Astrocyte of the spinal cord (primary cell): Measurements from ENCODE around the gene GGT6.
A peak's percentile ranks its signal among the peaks of the same experiment; 100 is the strongest.

Experiments used
- DNase-seq: peaks from one replicate; pipeline ENCODE4 v3.0.0; 2011; ENCODE audit warnings: low read depth, low spot score
- H3K4me3 ChIP-seq: 2 replicates; pipeline ENCODE4 v1.5.1; 2011; ENCODE audit warnings: low read depth, mild to moderate bottlenecking, low read length, moderate library complexity
- in situ Hi-C: cut with HindIII; loops from 2 replicates; pipeline ENCODE4 v1.10.0; 2017; ENCODE audit warnings: low sequenced_read_pairs
- TF ChIP-seq, protein P1 (sequence below): IDR thresholded peaks from 2 replicates; pipeline ENCODE4 v1.5.1; 2012; ENCODE audit warnings: low read depth, mild to moderate bottlenecking, low read length, inconsistent platforms

GGT6 gene

DNA sequence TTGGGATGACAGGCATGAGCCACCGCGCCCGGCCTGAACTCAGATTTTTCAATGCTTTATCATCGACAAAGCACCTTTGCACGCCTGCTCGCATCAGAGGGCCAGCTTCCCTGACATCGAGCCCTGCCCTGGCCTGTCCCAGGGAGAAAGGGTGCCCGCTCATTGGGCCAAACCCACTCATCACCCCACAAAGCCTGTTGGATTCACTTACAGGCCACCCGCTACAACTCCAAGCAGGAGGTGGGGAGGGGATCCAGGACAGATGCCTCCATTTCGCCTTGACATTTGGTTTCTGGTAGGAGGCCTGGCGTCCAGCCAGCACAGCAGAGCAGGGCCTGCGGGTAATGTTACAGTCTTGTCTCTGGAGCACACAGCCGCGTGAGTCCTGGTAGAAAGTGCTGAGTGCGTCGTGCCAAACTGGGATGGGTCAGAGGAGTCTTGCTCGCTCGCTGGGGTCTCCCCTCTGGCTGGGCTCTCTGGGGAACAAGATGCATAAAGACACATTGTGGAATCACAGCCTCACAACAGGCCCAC, 43.8 kb upstream of the GGT6 start:
- in situ Hi-C loops: no loop called here
- no peak overlapping the region for H3K4me3 ChIP-seq
- TF ChIP-seq, protein P1, sequence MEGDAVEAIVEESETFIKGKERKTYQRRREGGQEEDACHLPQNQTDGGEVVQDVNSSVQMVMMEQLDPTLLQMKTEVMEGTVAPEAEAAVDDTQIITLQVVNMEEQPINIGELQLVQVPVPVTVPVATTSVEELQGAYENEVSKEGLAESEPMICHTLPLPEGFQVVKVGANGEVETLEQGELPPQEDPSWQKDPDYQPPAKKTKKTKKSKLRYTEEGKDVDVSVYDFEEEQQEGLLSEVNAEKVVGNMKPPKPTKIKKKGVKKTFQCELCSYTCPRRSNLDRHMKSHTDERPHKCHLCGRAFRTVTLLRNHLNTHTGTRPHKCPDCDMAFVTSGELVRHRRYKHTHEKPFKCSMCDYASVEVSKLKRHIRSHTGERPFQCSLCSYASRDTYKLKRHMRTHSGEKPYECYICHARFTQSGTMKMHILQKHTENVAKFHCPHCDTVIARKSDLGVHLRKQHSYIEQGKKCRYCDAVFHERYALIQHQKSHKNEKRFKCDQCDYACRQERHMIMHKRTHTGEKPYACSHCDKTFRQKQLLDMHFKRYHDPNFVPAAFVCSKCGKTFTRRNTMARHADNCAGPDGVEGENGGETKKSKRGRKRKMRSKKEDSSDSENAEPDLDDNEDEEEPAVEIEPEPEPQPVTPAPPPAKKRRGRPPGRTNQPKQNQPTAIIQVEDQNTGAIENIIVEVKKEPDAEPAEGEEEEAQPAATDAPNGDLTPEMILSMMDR: no peak
- peak; percentile 66 for DNase-seq

DNA sequence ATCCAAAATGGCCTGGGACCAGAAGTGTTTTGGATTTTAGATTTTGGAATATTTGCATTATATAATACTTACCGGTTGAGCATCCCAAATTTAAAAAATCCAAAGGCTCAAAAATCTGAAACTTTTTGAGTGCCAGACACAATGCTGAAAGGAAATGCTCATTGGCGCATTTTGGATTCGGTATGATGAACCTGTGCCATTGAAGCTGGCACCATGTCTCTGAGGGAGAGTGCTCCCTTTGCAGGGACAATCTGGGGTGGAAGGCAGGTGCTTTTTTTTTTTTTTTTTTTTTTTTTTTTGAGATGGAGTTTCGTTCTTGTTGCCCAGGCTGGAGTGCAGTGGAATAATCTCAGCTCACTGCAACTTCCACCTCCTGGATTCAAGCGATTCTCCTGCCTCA, 41.7 kb upstream of the GGT6 start:
- TF ChIP-seq, protein P1: no peak
- in situ Hi-C loops: no loop called here
- DNase-seq: no peak
- no peak overlapping the region for H3K4me3 ChIP-seq

DNA sequence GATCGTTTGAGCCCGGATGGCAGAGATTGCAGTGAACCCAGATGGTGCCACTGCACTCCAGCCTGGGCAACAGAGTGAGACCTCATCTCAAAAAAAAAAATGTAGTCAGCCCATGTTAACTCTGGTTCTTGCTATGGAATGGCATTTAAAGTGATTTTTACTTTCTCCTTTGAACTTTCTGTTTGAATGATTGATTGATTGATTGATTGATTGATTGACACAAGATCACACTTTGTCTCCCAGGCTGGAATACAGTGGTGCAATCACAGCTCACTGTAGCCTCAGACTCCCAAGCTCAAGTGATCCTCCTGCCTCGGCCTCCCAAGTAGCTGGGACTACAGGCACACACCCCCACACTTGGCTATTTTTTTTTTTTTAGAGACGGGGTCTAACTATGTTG, 40.9 kb upstream of the GGT6 start:
- no peak overlapping the region for H3K4me3 ChIP-seq
- TF ChIP-seq, protein P1: no peak
- in situ Hi-C loops: no loop called here
- DNase-seq: no peak

DNA sequence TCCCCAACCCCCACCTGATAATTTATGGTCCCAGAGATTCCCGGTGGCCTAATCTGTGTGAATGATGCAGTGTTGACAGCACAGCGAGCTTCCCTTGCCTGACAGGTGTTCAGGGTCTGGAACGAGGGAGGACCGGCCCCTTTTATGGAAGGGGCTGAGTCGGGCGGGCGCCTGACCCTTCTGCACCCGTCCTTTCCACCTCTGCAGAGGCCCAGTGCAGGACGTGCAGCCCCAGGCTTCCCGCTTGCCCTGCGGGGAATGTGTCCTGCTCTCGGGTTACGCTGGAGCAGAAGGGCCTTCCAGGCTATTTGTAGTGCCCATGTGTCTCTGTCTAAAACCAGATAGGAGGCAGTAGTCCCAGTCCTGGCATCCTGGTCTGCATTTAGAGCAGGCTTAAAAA, 40.2 kb upstream of the GGT6 start:
- TF ChIP-seq, protein P1: no peak
- no peak for DNase-seq
- no peak overlapping the region for H3K4me3 ChIP-seq
- in situ Hi-C loops: no loop called here

DNA sequence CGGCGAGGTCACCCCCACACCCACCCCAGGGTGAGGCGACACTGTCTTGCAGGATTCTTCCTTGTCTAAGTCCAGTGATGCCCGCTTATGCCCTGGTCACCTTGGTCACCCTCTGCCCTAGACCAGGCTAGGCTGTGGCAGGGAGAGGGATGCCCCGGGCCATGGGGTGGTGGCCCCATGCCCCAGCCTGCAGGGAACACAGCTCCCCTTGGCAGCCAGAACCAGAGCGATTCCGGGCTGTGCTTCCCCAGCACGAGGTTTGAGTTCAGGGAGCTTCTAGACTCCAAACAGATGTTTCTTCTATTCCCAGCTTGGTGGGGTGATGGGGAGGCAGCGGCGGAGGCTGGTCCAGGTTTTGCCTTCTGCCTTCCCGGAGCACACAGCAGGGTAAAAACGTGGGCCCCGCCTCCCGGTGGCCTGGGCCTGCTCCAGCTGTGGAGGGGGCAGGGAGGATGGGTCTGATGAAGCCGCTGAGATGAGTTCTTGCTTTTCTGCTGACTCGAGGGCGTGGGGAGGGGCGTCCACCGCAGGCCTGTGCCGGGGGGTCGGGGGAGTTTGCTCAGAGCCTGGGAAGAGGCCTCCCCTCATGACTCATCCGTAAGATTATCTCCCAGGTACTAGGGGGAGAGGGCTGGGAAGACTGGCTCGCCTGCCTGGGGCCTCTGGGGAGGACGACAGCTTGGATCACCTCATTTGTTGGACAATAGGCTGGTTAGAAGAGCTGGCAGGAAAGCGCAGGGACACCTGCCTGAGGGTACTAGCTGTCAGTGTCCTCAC, 39.3 kb upstream of the GGT6 start:
- peak; percentile 53 for DNase-seq
- TF ChIP-seq, protein P1: no peak
- in situ Hi-C loops: no loop called here
- H3K4me3 ChIP-seq: no peak overlapping the region

- TF ChIP-seq, protein P1: no peak
- no peak overlapping the region for H3K4me3 ChIP-seq
- in situ Hi-C loops: no loop called here
- DNase-seq: no peak
Measured at GRCh38 chr17:4598776-4599504, 38.6 kb upstream of the GGT6 start.
